ENCODE measurements around the gene CMTM8.

Gene CMTM8

DNA sequence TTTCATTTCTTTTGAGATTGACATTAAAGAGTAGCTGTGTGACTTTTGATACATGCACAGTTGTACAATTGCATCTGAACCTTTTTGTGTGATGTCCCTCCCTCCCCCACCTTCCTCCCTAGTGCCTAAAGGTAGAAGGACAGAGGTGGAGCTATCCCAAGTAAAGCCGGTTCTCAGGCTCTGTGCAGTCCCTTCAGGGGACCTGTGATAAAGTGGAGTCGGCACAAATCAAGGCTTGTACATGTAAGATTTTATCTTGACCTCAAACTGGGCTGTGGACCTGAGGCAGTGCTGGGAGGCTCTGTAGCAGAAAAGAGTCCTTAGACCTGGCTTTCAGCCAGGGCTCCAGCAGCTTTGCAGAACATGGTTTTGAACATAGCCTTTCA, 97.6 kb downstream of the CMTM8 start:
- no peak for TF ChIP-seq MYC (IDR thresholded peaks at IDR 0.05; ENCODE audit: low read depth, low read length)
- no peak for TF ChIP-seq POLR2A (IDR thresholded peaks at IDR 0.05; ENCODE audit: extremely low read depth, insufficient read length)
- no peak for TF ChIP-seq MAX (IDR thresholded peaks at IDR 0.05; ENCODE audit: low read depth, low read length)
- TF ChIP-seq, protein P1, sequence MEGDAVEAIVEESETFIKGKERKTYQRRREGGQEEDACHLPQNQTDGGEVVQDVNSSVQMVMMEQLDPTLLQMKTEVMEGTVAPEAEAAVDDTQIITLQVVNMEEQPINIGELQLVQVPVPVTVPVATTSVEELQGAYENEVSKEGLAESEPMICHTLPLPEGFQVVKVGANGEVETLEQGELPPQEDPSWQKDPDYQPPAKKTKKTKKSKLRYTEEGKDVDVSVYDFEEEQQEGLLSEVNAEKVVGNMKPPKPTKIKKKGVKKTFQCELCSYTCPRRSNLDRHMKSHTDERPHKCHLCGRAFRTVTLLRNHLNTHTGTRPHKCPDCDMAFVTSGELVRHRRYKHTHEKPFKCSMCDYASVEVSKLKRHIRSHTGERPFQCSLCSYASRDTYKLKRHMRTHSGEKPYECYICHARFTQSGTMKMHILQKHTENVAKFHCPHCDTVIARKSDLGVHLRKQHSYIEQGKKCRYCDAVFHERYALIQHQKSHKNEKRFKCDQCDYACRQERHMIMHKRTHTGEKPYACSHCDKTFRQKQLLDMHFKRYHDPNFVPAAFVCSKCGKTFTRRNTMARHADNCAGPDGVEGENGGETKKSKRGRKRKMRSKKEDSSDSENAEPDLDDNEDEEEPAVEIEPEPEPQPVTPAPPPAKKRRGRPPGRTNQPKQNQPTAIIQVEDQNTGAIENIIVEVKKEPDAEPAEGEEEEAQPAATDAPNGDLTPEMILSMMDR (IDR thresholded peaks at IDR 0.05; ENCODE audit: low read depth, low read length), result no peak
- H3K4me3 ChIP-seq (ENCODE audit: low read depth, low read length), result no peak overlapping the region
- DNase-seq (ENCODE audit: low read depth), result no peak

DNA sequence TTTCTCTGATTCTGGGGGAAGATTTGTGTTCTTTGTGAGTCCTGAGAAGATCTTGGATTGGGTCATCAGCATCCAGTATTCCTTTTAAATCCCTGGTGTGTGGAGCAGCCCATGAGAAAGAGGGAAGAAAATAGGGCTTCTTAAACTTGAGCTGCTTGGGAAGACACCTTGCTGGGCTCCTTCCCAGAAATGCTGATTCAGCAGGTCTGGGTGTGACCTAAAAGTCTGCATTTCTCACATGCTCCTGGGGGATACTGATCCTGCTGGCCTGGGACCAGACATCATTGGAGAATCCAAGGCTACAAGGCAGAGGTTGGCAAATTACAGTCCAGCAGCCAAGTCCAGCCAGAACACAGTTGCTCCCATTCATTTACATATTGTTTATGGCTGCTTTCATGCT, 99.0 kb downstream of the CMTM8 start:
- H3K4me3 ChIP-seq (ENCODE audit: low read depth, low read length), result no peak overlapping the region
- TF ChIP-seq MAX (IDR thresholded peaks at IDR 0.05; ENCODE audit: low read depth, low read length) (no peak), MYC (IDR thresholded peaks at IDR 0.05; ENCODE audit: low read depth, low read length) (no peak), POLR2A (IDR thresholded peaks at IDR 0.05; ENCODE audit: extremely low read depth, insufficient read length) (no peak)
- TF ChIP-seq, protein P1 (IDR thresholded peaks at IDR 0.05; ENCODE audit: low read depth, low read length), result no peak
- DNase-seq (ENCODE audit: low read depth), result no peak

DNA sequence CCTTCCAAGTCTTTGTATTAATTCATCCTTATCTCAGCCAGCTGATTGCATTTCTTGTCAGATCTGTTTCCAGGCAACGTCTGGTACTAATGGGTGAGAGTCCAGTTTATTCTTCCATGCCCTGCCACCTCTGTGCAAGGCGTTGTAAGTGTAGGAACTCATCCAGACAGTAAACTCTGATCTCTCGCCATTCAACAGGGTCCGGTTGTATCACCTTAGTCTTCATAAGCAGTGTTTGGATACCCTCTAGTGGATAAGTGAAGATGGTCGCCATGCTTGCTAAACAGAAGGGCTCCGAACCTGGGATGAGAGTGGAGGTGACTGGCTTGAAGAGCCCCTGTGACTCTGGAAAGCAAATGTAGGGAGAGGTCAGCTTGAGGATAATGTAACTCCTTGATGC, 101.6 kb downstream of the CMTM8 start:
- no peak for TF ChIP-seq POLR2A (IDR thresholded peaks at IDR 0.05; ENCODE audit: extremely low read depth, insufficient read length)
- TF ChIP-seq, protein P1 (IDR thresholded peaks at IDR 0.05; ENCODE audit: low read depth, low read length), result peak; percentile 44
- DNase-seq (ENCODE audit: low read depth), result peak; percentile 61
- no peak overlapping the region for H3K4me3 ChIP-seq (ENCODE audit: low read depth, low read length)

- H3K4me3 ChIP-seq (ENCODE audit: low read depth, low read length), result no peak overlapping the region
- peak; percentile 23 for DNase-seq (ENCODE audit: low read depth)
- TF ChIP-seq, protein P1 (IDR thresholded peaks at IDR 0.05; ENCODE audit: low read depth, low read length), result peak; percentile 12
- TF ChIP-seq POLR2A (IDR thresholded peaks at IDR 0.05; ENCODE audit: extremely low read depth, insufficient read length), result no peak
Observed at GRCh38 chr3:32340611-32341365, 102.3 kb downstream of the CMTM8 start.

- TF ChIP-seq MYC (IDR thresholded peaks at IDR 0.05; ENCODE audit: low read depth, low read length) (no peak), MAX (IDR thresholded peaks at IDR 0.05; ENCODE audit: low read depth, low read length) (no peak), POLR2A (IDR thresholded peaks at IDR 0.05; ENCODE audit: extremely low read depth, insufficient read length) (no peak)
- TF ChIP-seq, protein P1 (IDR thresholded peaks at IDR 0.05; ENCODE audit: low read depth, low read length), result no peak
- DNase-seq (ENCODE audit: low read depth), result no peak
- H3K4me3 ChIP-seq (ENCODE audit: low read depth, low read length), result no peak overlapping the region
Observed at GRCh38 chr3:32347343-32348125, 109.1 kb downstream of the CMTM8 start.

Data from NB4 (cell line).